HTERT RPE-1 (cell line): Measurements from ENCODE around the gene STX16.

Experiments used
- in situ Hi-C: fragments of 300-500 bp; cut with MboI; formaldehyde crosslinking; loops from 4 replicates; pipeline ENCODE4 v1.14.3; 2020; ENCODE audit warnings: low sequenced_read_pairs

The STX16 gene

GRCh38 chr20:58695895-58696375 is 44.9 kb downstream of the STX16 start:
- in situ Hi-C loops = no loop called here

DNA sequence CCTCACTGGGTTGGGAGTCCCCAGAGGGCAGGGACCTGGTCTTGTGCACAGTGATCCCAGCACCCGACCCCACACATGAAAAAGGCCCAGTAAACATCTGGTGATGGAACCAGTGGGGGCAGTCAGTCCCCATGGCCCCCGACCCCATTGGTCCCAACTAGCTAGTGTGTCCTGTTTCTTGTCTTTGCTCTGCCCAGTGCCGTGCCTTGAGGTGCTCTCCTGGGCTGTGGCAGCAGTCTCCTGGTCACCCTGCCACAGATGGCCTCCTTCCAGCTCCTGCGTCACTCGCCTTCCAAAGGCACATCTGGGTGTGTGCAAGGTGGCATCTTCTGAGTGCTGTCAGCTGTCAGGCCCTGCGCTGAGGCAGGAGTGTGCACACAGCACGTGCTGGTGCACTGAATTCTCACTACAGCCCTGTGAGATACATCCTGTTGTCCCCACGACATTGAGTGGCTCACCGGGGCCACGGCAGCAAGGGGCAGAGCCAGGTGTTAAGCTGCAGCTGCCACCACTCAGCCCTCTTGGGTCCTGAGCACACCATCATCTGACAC is 45.4 kb downstream of the STX16 start:
- in situ Hi-C loops = no loop called here

GRCh38 chr20:58697201-58697866 is 46.3 kb downstream of the STX16 start:
- in situ Hi-C loops = no loop called here

GRCh38 chr20:58697867-58698703 is 47.0 kb downstream of the STX16 start:
- in situ Hi-C loops = no loop called here

- in situ Hi-C loops = no loop called here
These were observed 47.9 kb downstream of the STX16 start for GRCh38 chr20:58698741-58699622.

DNA sequence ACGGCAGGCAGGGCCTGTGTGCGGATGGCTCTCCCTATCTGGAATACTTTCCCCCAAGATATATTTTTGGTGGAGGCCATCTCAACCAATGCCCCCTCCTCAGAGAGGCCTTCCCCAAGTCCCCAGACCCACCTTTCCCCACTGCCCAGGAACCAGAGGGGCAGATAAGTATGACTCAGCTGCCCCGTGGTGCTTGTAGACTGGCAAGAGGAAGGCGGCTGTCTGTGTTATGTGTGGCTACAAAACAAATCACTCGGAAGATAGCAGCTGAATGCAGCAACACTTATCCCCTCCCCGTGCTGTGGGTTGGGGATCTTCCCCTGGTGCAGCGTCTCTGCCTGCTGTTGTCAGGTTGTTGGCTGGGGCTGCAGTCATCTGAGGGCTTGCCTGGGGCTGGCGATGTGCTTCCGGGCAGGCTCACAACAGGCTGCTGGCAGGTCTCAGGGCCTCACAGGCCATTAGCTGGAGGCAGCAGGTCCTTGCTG is 48.6 kb downstream of the STX16 start:
- in situ Hi-C loops = no loop called here

- in situ Hi-C loops = no loop called here
These were observed 49.2 kb downstream of the STX16 start for GRCh38 chr20:58700121-58700821.

- in situ Hi-C loops = no loop called here
These were observed 49.7 kb downstream of the STX16 start for GRCh38 chr20:58700823-58701222.

DNA sequence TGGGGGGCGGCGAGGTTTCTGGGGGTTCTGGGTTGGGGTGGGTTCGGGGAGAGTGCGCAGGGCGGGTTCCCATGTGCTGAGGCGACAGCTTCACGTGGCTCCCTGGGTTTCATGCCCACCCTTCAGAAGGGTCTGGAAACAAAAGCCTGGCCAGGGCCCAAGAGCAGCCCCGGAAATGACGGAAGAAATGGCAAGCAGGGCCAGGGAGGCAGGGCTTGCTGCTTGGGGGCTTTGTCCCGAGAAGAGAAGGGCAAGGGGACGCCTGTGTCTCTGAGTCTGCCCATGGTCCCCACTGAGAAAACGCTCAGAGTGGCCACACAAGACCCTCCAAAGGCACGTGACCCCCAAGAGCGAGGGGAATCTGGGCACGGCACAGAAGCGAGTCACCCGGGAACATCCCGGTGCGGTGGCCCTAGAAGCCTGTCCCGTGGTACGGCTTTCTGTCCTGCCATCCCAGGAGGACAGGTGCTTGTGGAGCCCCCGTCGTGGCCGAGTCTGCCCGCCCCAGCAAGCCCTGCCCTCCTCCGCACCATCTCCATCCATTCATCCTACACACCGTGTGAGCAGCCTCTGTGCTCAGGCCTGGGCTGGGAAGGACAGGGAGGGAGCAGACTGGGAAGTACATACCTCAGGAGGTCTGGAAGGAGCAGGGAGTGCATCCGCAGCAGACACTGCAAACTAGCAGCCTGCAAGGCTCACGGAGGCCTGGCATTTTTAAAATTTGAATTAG is 50.5 kb downstream of the STX16 start:
- in situ Hi-C loops = no loop called here

GRCh38 chr20:58702161-58702510 is 51.1 kb downstream of the STX16 start:
- in situ Hi-C loops = no loop called here

DNA sequence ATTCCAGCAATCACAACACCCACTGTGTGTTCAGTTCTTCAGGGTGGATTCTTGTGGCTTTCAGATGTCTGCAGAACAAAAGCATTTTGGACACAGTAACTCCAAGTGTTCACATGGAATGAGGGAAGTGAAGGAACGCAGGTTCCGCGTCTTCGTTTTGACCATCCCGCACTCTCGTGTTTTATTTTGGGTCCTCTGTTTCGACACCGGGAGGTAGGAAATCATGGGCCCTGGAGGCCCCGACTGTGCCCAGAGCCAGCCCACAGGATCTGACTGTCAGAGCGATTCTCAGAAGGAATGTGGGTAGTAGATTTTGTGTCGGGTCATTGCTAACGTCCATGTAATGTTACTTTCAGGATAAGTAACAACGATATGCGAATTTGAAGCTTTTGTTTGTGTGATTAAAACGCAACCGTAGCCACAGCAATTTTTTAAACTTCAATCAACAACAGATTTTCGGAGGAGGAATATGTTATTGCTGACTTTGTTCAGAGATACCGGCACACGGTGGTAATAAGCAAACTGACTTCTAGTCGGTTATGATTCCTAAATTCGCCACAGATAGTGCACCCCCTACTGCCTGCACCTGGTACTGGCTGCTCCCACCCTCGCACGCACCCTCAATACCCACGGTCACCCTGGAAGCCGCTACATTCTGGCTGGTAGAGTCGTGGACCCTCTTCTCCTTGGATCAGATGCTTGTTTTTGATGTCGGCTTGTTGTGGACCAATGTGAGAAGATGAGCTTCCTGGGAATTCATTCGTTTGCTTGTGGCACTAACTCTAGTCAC is 52.0 kb downstream of the STX16 start:
- in situ Hi-C loops = no loop called here

DNA sequence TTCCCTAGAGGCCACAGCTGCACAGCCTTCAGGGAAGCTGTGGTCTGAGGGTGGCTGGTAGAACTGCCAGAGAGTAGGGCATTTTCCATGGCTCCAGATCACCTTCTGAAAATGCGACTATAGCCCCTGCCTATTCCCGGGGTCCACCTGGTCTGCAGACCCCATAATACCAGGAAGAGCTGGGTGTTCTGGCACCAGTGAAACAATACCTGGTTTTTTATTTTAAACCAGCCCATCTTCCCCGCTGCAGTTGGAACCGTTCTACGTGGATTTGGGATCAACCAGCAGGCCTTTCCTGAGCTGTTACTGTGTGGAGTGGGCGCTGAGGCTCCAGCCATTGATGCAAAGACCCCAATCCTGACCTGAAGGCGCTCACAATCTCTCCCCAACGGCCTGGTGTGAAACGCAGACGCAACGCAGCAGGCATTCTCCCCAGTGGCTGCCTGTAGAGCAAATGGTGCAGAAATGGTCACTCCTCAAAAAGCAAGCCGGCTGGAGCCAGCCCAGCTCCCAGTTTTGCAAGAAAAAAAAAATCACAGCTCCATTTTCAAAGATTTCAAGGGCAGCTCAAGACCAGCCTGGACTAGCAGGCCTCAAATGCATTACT is 52.8 kb downstream of the STX16 start:
- in situ Hi-C loops = no loop called here

GRCh38 chr20:58705208-58705926 is 54.3 kb downstream of the STX16 start:
- in situ Hi-C loops = no loop called here

DNA sequence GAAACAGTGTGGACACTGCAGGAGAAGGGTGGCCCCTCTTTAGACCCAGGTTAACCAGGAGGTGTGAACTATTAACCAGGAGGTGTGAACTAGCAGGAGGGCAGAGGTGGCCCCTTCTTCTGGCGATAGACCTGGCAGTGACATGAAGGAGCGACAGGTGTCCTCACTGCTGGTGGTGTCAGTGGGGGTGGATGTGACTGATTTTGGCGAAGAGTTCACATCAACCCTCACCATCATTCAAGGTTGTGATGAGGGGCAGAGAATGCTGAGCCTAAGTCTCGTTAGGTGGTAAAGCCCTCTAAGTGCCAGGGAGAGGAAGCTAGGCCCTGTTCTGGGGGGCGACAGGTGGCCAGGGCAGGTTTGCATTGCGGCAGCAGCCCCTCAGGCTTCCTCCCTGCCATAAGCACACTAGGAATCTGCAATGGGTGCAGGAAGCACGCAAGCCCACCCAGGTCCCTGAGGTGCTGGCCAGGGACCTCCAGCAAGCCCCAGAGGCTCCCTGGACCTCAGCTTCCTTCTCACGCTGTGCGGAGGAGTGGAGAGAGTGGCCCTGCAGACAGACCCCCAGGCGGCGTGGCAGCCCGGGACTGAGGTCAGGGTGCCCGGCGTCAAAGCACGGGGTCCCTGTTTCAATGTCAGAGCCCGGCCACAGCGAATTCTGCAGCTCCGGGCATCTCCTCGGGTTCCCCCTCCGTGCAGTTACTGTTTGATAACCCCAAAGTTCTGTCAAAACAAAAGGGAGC is 55.2 kb downstream of the STX16 start:
- in situ Hi-C loops = no loop called here

GRCh38 chr20:58706975-58707681 is 56.0 kb downstream of the STX16 start:
- in situ Hi-C loops = no loop called here

- in situ Hi-C loops = no loop called here
These were observed 56.7 kb downstream of the STX16 start for GRCh38 chr20:58707770-58708169.
